ENCODE results near the gene PNPLA6. TPM values are rescaled to one million over a fixed set of nuclear protein-coding genes. Genes with fewer than 3 reads are reported as not detected.
A peak's percentile ranks its signal among the peaks of the same experiment; 100 is the strongest.

The PNPLA6 gene
- total and polyA plus RNA-seq, 10 of the 15 experiments (the other 5 are each of a cell fraction or from before 2014, with no cell fraction given): 0.95 to 105 (median 40.0) TPM

DNA sequence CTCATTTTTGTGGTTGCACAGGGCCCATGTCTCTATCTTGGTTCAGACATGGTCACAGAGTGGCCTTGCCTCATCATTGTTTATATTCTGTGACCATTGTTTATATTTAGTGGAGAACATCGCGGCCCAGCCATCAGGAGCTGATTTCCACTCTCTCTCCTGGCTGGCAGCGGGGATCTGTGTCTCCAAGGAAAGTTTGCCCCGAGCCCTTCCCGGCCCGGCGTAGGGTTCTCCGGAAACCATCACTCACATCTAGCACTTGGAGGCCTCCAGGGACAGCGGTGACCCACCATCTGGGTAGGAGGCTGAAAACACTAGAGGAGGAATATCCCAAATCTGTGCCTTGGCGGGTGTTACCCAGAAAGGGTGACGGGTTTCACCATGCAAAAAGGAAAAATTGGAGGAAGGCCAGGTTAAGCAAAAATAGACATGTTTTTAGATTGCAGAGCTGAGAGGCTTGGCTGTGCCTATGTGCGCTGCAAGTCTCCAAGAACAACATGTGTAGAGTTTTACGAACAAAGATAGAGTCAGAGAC, 20.3 kb upstream of the PNPLA6 start:
- no peak for DNase-seq (ENCODE audit: low read depth, low spot score)
- Histone ChIP-seq H3K4me3 (no peak overlapping the region), H3K9me3 (replicated peaks; ENCODE audit: control insufficient read depth, insufficient read depth, low read length) (no peaks in the 10 kb centered on the region), H3K9ac (ENCODE audit: control insufficient read depth, insufficient read depth, low read length) (no peak overlapping the region), H3K36me3 (ENCODE audit: control insufficient read depth in 2 of 2, insufficient read depth in 2 of 2, low read length in 1 of 2) (no peaks in the 10 kb centered on the region), H3K27me3 (replicated peaks in 1 of 2; ENCODE audit: control insufficient read depth in 2 of 2, insufficient read depth in 2 of 2, low read length in 1 of 2) (peaks cover 3 to 4% of the 10 kb centered on the region in 2 experiments; a peak in 2 of 4 replicates), H2AFZ (ENCODE audit: control insufficient read depth, low read depth, low read length) (peak overlapping the region; percentile 85), H3K4me1 (ENCODE audit: control insufficient read depth, insufficient read depth, low read length) (no peaks in the 10 kb centered on the region), H3K79me2 (ENCODE audit: control insufficient read depth, insufficient read depth, low read length) (no peaks in the 10 kb centered on the region), H3K4me2 (ENCODE audit: control insufficient read depth, insufficient read depth) (peak overlapping the region; percentile 33; the same call in 1 of the 2 replicates), H4K20me1 (ENCODE audit: control insufficient read depth, insufficient read depth) (no peaks in the 10 kb centered on the region), H3K27ac (ENCODE audit: control insufficient read depth, insufficient read depth) (no peak overlapping the region)
- TF ChIP-seq SMARCA5 (IDR thresholded peaks at IDR 0.05): no peak
- TF ChIP-seq HDAC2 (IDR thresholded peaks at IDR 0.05): no peak
- no peak for TF ChIP-seq MTA3 (IDR thresholded peaks at IDR 0.05; ENCODE audit: borderline replicate concordance, low read length)
- no peak for TF ChIP-seq POU2F2 (IDR thresholded peaks at IDR 0.05; ENCODE audit: borderline replicate concordance, low read depth, low read length)
- TF ChIP-seq ZNF217 (IDR thresholded peaks at IDR 0.05): no peak
- TF ChIP-seq DPF2 (IDR thresholded peaks at IDR 0.05): no peak
- TF ChIP-seq, protein P1, sequence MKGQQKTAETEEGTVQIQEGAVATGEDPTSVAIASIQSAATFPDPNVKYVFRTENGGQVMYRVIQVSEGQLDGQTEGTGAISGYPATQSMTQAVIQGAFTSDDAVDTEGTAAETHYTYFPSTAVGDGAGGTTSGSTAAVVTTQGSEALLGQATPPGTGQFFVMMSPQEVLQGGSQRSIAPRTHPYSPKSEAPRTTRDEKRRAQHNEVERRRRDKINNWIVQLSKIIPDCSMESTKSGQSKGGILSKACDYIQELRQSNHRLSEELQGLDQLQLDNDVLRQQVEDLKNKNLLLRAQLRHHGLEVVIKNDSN (IDR thresholded peaks at IDR 0.05; ENCODE audit: borderline replicate concordance, extremely low read length, insufficient read depth, low read depth, low read length): no peak
- ChIA-PET CTCF (no interaction called here), RAD21 (ENCODE audit: unreplicated experiment) (no interaction called here), POLR2A (no interaction called here), SMC1A (ENCODE audit: uncharacterized antibody, unreplicated experiment) (no interaction called here)
- ATAC-seq: no peak
- in situ Hi-C loops (cut with MboI): no loop called here
- whole genome bisulfite sequencing (ENCODE audit: insufficient coverage, insufficient replicate concordance, low lambda C conversion rate, missing lambda C conversion rate): 56% methylated on average over 13 of the region's 13 CpGs
- no peak for FAIRE-seq
- intact Hi-C loops (cut with micrococcal nuclease; ENCODE audit: unreplicated experiment): no loop called here
- BruUV-seq (replicated peaks): no TSS peak

GRCh38 chr19:7515645-7516151, 19.8 kb upstream of the PNPLA6 start, which contains the start of gene ZNF358:
TSS of gene ZNF358 (plus strand) at chr19:7516103. CDS start at chr19:7519243, 3,140 bp downstream.
- DNase-seq (ENCODE audit: low read depth, low spot score): no peak
- RAD21 ChIA-PET (ENCODE audit: unreplicated experiment): no interaction called here
- SMC1A ChIA-PET (ENCODE audit: uncharacterized antibody, unreplicated experiment): interaction anchor here (1.2 kb wide), 1 partner anchor 136 kb away, joined by 4 read pairs; no protein-coding TSS in a partner anchor
- H3K27me3 ChIP-seq (replicated peaks in 1 of 2; ENCODE audit: control insufficient read depth in 2 of 2, insufficient read depth in 2 of 2, low read length in 1 of 2): peaks cover 3 to 4% of the 10 kb centered on the region in 2 experiments; a peak in 2 of 4 replicates
- peak within 1 kb of the TSS; percentile 85 for H2AFZ ChIP-seq (ENCODE audit: control insufficient read depth, low read depth, low read length)
- no peaks in the 10 kb centered on the region for H3K36me3 ChIP-seq (ENCODE audit: control insufficient read depth in 2 of 2, insufficient read depth in 2 of 2, low read length in 1 of 2)
- in situ Hi-C loops (cut with MboI): no loop called here
- FAIRE-seq: no peak
- no peaks in the 10 kb centered on the region for H3K79me2 ChIP-seq (ENCODE audit: control insufficient read depth, insufficient read depth, low read length)
- no peaks in the 10 kb centered on the region for H3K9me3 ChIP-seq (replicated peaks; ENCODE audit: control insufficient read depth, insufficient read depth, low read length)
- peak within 1 kb of the TSS; percentile 55 for H3K4me2 ChIP-seq (ENCODE audit: control insufficient read depth, insufficient read depth)
- H3K4me3 ChIP-seq: peak within 1 kb of the TSS; percentile 50; the same call in 1 of the 2 replicates
- no peaks in the 10 kb centered on the region for H4K20me1 ChIP-seq (ENCODE audit: control insufficient read depth, insufficient read depth)
- POLR2A ChIA-PET: no interaction called here
- no peak within 1 kb of the TSS for H3K27ac ChIP-seq (ENCODE audit: control insufficient read depth, insufficient read depth)
- CTCF ChIA-PET: no interaction called here
- BruUV-seq (replicated peaks): no TSS peak
- ATAC-seq: peak; percentile 96
- WGBS (ENCODE audit: insufficient coverage, insufficient replicate concordance, low lambda C conversion rate, missing lambda C conversion rate): 10% methylated on average over 14 of the region's 33 CpGs
- peak within 1 kb of the TSS; percentile 27; the same call in 1 of the 2 replicates for H3K9ac ChIP-seq (ENCODE audit: control insufficient read depth, insufficient read depth, low read length)
- no peaks in the 10 kb centered on the region for H3K4me1 ChIP-seq (ENCODE audit: control insufficient read depth, insufficient read depth, low read length)
- intact Hi-C loops (cut with micrococcal nuclease; ENCODE audit: unreplicated experiment): no loop called here
- TF ChIP-seq JUND (IDR thresholded peaks at IDR 0.05; ENCODE audit: low read depth, low read length) (no peak), ZBTB40 (IDR thresholded peaks at IDR 0.05; ENCODE audit: borderline replicate concordance) (no peak), MEF2B (IDR thresholded peaks at IDR 0.05; ENCODE audit: partially characterized antibody, poor library complexity, severe bottlenecking) (no peak), HCFC1 (IDR thresholded peaks at IDR 0.05; ENCODE audit: low read length) (peak; percentile 76), NR2F1 (conservative IDR thresholded peaks at IDR 0.05) (no peak), NR2C1 (IDR thresholded peaks at IDR 0.05) (0 out of 2 replicates have a peak, but pooled peaks have one; percentile 33), NBN (IDR thresholded peaks at IDR 0.05) (peak; percentile 60; the same call in 1 of the 2 replicates), YY1 (IDR thresholded peaks at IDR 0.05; ENCODE audit: low read depth, low read length) (peak; percentile 96)

All from GM12878 (cell line).